MM.1S (cell line): ENCODE measurements around the gene TREML4.
A peak's percentile ranks its signal among the peaks of the same experiment; 100 is the strongest.

Experiments used
- DNase-seq: peaks from one replicate; pipeline ENCODE4 v3.0.0-alpha.2; 2015
- H2AFZ ChIP-seq: fragments of 300-600 bp; sonication (generic); 2 replicates; pipeline ENCODE4 v1.6.0; 2016; ENCODE audit warnings: antibody characterized with exemption, low read length
- H3F3A ChIP-seq: fragments of 300-600 bp; sonication (generic); 2 replicates; pipeline ENCODE4 v1.6.1; 2016; ENCODE audit warnings: mild to moderate bottlenecking, antibody characterized with exemption, low read length, moderate library complexity, mixed read lengths; ENCODE audit not compliant: insufficient read depth
- H3K27ac ChIP-seq: fragments of 300-600 bp; sonication (generic); 2 replicates; pipeline ENCODE4 v1.5.1; 2016; ENCODE audit warnings: mild to moderate bottlenecking, low read length
- H3K27me3 ChIP-seq: fragments of 300-600 bp; sonication (generic); replicated peaks from 2 replicates; pipeline ENCODE4 v1.6.0; 2016; ENCODE audit warnings: low read length; ENCODE audit not compliant: insufficient read depth
- H3K36me3 ChIP-seq: fragments of 300-600 bp; sonication (generic); replicated peaks from 2 replicates; pipeline ENCODE4 v1.6.1; 2016; ENCODE audit warnings: mild to moderate bottlenecking, low read length, mixed read lengths; ENCODE audit not compliant: insufficient read depth
- H3K4me1 ChIP-seq: fragments of 300-600 bp; sonication (generic); 2 replicates; pipeline ENCODE4 v1.6.1; 2016; ENCODE audit warnings: low read length, mixed read lengths
- H3K4me2 ChIP-seq: fragments of 300-600 bp; sonication (generic); 2 replicates; pipeline ENCODE4 v1.6.0; 2016; ENCODE audit warnings: low read depth, low read length
- H3K4me3 ChIP-seq: fragments of 300-600 bp; sonication (generic); 2 replicates; pipeline ENCODE4 v1.5.1; 2016; ENCODE audit warnings: low read length, mixed read lengths
- H3K79me2 ChIP-seq: fragments of 300-600 bp; sonication (generic); 2 replicates; pipeline ENCODE4 v1.6.1; 2016; ENCODE audit warnings: mixed run types, low read length, mixed read lengths
- H3K9ac ChIP-seq: fragments of 300-600 bp; sonication (generic); 2 replicates; pipeline ENCODE4 v1.6.1; 2016; ENCODE audit warnings: low read length, mixed read lengths
- H3K9me2 ChIP-seq: fragments of 300-600 bp; sonication (generic); replicated peaks from 2 replicates; pipeline ENCODE4 v1.6.1; 2016; ENCODE audit warnings: mild to moderate bottlenecking, low read length, mixed read lengths; ENCODE audit not compliant: insufficient read depth
- H3K9me3 ChIP-seq: fragments of 300-600 bp; sonication (generic); replicated peaks from 2 replicates; pipeline ENCODE4 v1.6.1; 2016; ENCODE audit warnings: mild to moderate bottlenecking, low read length, mixed read lengths; ENCODE audit not compliant: insufficient read depth
- H4K20me1 ChIP-seq: fragments of 300-600 bp; sonication (generic); 2 replicates; pipeline ENCODE4 v1.6.1; 2016; ENCODE audit warnings: mild to moderate bottlenecking, low read length, moderate library complexity, mixed read lengths; ENCODE audit not compliant: insufficient read depth
- EZH2 ChIP-seq: fragments of 300-600 bp; sonication (generic); optimal IDR thresholded peaks from 2 replicates; pipeline ENCODE3; 2017; ENCODE audit warnings: low read depth, mild to moderate bottlenecking, antibody characterized with exemption, low read length, mixed read lengths
- EZH2phosphoT487 ChIP-seq: fragments of 300-600 bp; sonication (generic); IDR thresholded peaks from 2 replicates; pipeline ENCODE4 v1.6.1; 2018; ENCODE audit warnings: antibody characterized with exemption, low read length
- TF ChIP-seq, protein P1 (sequence below): fragments of 300-600 bp; sonication (generic); IDR thresholded peaks from 2 replicates; pipeline ENCODE4 v1.5.1; 2016; ENCODE audit warnings: antibody characterized with exemption, low read length, mixed read lengths

Gene TREML4

DNA sequence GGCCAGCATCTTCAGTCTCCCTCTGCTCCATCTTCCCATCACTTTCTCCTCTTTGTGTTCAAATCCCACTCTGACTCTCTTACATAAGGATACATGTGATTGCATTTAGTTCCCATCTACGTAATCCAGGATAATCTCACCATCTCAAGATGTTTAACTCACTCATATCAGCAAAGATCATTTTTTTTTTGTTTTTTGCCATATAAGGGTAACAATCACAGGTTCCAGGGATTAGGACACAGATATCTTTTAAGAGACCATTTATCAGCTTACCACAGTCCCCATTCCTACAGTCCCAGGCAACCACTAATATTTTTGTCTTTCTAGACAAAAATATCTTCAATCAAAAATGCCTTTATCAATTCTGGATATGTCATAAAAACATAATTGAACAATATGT is 24.0 kb upstream of the TREML4 start:
- Histone ChIP-seq H3K27ac (no peak overlapping the region), H3K4me1 (peaks cover 30% of the 10 kb centered on the region), H3K79me2 (no peaks in the 10 kb centered on the region), H3K27me3 (no peaks in the 10 kb centered on the region), H3K4me3 (no peak overlapping the region), H2AFZ (no peak overlapping the region), H3F3A (peaks cover 23% of the 10 kb centered on the region), H3K9me3 (no peaks in the 10 kb centered on the region), H3K36me3 (no peaks in the 10 kb centered on the region), H3K4me2 (no peak overlapping the region), H3K9ac (no peak overlapping the region), H4K20me1 (no peaks in the 10 kb centered on the region), H3K9me2 (no peaks in the 10 kb centered on the region)
- TF ChIP-seq, protein P1, sequence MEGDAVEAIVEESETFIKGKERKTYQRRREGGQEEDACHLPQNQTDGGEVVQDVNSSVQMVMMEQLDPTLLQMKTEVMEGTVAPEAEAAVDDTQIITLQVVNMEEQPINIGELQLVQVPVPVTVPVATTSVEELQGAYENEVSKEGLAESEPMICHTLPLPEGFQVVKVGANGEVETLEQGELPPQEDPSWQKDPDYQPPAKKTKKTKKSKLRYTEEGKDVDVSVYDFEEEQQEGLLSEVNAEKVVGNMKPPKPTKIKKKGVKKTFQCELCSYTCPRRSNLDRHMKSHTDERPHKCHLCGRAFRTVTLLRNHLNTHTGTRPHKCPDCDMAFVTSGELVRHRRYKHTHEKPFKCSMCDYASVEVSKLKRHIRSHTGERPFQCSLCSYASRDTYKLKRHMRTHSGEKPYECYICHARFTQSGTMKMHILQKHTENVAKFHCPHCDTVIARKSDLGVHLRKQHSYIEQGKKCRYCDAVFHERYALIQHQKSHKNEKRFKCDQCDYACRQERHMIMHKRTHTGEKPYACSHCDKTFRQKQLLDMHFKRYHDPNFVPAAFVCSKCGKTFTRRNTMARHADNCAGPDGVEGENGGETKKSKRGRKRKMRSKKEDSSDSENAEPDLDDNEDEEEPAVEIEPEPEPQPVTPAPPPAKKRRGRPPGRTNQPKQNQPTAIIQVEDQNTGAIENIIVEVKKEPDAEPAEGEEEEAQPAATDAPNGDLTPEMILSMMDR, result no peak
- no peak for TF ChIP-seq EZH2
- no peak for TF ChIP-seq EZH2phosphoT487
- DNase-seq, result no peak

DNA sequence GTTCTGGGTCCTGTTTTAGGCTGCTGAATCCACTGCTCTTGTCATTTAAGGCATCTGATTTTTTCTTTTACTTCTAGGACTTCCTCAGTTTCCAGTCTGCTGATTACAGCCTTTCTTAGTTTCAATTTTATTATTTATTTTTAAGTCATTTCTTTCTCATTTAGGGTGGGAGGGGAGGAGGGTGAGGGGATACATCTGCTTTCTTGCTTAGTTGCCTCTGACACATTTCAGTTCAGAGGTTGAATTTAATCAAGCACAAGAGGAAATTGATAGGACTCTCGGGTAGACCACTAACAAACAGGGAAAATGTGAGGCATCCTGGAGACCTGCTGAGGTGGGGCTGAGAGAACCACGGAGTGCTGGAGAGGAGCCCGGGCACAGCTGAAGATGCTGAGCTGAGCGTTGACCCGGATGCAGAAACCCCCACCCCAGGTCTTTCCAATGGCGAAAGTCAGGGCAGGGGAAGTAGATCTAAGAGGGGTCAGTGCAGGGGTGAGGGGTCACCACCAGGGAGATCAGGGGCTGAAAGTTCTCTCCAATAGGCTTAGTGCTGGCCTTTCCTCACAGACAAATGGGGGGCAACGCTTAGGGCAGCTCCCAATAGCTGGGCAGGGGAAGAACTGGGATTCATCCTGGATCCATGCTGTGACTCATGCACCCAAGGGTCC is 19.6 kb upstream of the TREML4 start:
- H3K9me2 ChIP-seq, result no peaks in the 10 kb centered on the region
- no peak overlapping the region for H3K9ac ChIP-seq
- no peaks in the 10 kb centered on the region for H3K4me1 ChIP-seq
- no peak for TF ChIP-seq EZH2
- TF ChIP-seq EZH2phosphoT487, result no peak
- TF ChIP-seq, protein P1, result no peak
- no peak for DNase-seq
- no peaks in the 10 kb centered on the region for H4K20me1 ChIP-seq
- no peaks in the 10 kb centered on the region for H3K27me3 ChIP-seq
- no peak overlapping the region for H2AFZ ChIP-seq
- peak overlapping the region; percentile 29; the same call in 1 of the 2 replicates for H3K4me2 ChIP-seq
- no peaks in the 10 kb centered on the region for H3K79me2 ChIP-seq
- no peaks in the 10 kb centered on the region for H3F3A ChIP-seq
- no peak overlapping the region for H3K4me3 ChIP-seq
- no peaks in the 10 kb centered on the region for H3K9me3 ChIP-seq
- no peaks in the 10 kb centered on the region for H3K36me3 ChIP-seq
- H3K27ac ChIP-seq, result no peak overlapping the region

DNA sequence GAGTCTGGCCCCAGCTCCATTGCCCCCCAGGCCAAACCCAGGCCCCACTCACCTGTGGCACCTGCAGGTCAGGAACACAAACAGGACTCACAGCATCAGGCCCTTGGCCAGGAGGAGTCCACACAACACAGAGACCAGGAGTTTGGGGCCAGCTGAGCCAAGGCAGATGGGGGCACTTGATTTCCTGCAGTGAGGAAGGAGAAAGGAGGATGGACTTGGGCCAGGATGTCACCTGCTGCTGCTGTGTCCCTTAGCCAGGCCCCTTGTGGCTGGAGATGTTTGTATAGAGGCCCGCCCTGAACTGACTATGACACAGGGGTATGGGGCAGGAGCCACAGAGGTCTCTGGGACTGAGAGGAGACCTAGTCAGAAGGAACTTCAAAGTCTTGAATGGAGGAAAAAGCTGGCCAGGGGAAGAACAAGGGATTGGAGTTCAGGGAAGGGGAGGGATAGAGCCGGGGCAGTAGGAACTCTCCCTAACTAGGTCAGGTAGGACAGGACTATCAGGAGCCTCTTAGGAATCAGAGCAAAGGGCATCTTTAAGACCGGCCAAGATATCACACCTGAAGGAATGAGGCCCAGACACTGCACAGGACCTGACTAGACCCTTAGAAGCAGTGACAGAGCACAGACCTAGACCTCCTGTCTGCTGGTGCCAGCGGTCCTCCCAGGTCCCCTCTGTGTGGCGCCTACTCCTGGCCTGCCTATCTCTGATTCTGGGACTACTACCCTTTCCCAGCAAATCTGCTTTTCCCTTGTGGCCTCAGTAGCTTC is 18.4 kb upstream of the TREML4 start:
- H3K9ac ChIP-seq, result no peak overlapping the region
- no peaks in the 10 kb centered on the region for H3K27me3 ChIP-seq
- no peaks in the 10 kb centered on the region for H3K9me3 ChIP-seq
- no peaks in the 10 kb centered on the region for H3K4me1 ChIP-seq
- no peak overlapping the region for H3K4me2 ChIP-seq
- no peaks in the 10 kb centered on the region for H3K36me3 ChIP-seq
- no peaks in the 10 kb centered on the region for H4K20me1 ChIP-seq
- H3F3A ChIP-seq, result no peaks in the 10 kb centered on the region
- no peak overlapping the region for H3K27ac ChIP-seq
- no peaks in the 10 kb centered on the region for H3K9me2 ChIP-seq
- H3K4me3 ChIP-seq, result no peak overlapping the region
- no peak for DNase-seq
- no peaks in the 10 kb centered on the region for H3K79me2 ChIP-seq
- H2AFZ ChIP-seq, result no peak overlapping the region
- TF ChIP-seq EZH2phosphoT487 (no peak), EZH2 (no peak)
- TF ChIP-seq, protein P1, result no peak
